HG03558 (cell line): ENCODE data around the gene MYO5B.

Source experiments
- ATAC-seq: cut with Tn5 transposase; IDR thresholded peaks from one replicate; pipeline ENCODE4 v1.9.1; 2021; ENCODE audit warnings: moderate number of reproducible peaks; ENCODE audit not compliant: unreplicated experiment; ENCODE audit errors: extremely low read depth

The MYO5B gene

DNA sequence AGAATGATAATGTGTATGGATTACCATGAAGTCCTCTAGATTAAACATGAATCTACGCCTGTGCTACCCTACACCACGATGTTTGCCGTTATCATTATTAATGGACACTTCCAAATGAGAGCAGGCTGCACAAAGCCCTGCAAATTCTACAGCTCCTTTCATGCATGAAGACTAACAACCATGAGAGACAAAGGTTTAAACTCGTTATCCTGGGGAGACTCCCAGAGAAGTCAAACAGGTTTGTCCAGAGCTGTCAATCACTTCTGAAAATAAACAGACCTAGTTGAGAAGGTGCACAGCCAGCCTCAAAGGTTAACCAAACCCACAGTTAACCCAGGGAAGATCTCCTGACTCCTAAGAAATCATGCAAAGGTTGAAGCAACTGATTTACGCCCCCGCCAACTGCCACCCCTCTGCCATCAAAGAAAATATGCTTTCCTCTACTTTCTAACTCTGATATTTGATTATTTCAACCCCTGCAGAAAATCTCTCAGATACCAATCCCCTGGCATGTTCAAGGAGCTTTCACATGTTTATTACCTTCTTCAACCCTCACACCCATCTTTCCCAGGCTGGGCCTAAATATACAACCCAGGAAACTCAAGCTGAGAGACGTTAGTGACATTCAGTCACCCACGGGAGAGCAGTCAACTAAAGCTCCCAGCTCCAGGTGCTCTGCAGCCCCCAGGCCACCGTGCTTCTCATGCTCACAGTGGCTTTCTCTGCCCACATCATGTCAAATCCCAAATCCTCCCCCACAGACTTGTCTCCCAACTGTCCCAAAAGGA, 35.9 kb downstream of the MYO5B start:
- ATAC-seq = no peak

DNA sequence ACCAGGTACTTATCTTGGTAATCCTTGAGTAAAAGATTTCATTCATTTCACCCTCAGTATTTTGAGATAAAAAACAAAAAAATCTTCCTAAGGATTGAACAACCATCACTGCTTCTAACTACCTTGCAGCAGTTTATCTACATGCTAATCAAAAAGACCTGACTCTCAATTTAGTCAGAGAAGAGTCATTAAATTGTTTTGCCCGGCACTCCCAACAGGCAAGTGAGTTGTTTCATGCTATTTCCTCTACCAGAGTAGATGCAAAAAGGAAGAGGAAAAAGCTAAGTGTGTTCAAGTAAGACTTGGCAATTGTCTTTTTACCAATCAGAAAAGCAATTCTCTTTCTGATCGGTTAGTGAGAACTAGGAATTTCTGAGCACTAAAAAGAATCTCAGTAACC, 39.5 kb downstream of the MYO5B start:
- no peak for ATAC-seq

DNA sequence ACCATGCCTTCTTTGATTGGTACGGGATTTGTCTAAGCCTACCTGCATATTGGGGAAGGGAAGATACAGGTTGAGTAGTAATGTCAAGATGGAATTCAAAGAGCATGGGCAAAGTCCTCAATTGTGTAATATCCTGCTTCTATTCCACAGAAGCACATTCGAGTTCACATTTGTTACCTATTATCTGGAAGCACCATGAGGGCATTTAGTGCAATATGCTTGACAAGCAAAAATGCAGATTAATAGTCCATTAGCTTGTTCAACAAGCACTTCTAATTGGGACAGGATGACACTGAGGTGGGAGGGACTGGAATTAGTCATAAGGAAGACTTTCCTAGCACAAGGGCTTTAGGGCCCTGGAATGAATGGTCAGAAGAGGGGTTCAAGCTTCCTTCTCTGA, 40.5 kb downstream of the MYO5B start:
- ATAC-seq = no peak

DNA sequence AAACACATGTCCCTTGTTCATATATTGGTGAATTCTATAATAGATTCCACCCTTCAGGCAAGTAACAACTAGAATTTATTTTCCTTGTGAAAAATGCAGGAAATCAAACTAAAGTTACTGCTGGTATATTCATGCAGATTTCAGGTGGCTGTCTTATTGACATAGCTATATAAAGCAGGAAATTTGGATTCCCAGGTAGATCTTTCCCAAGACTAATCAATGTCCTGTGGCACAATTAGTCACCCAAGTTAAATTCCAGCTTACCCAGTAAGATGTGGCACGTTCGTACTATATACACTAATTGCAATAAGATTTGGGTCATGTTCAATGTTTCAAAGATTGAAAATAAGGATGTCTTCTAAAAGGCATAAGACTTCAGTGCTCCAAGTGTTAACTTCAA, 42.0 kb downstream of the MYO5B start:
- ATAC-seq = no peak

DNA sequence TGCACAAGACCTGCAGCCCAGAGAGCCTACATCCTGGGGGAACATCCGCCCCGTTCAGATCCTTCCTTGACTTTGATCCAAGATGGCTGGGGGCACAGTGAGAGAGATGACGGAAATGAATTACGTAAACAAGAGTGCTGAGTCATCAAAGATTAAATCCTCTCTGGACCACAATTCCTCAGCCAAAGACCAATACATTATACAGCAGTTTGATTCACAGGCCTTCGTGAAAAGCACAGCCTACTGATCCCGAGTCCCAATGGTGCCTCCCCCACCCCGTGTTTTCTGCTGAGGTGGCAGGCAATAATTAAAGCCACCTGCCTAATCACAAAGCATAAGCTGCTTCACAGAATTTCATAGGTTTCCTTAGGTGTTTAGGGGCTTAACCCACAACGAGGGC, 43.0 kb downstream of the MYO5B start:
- no peak for ATAC-seq

DNA sequence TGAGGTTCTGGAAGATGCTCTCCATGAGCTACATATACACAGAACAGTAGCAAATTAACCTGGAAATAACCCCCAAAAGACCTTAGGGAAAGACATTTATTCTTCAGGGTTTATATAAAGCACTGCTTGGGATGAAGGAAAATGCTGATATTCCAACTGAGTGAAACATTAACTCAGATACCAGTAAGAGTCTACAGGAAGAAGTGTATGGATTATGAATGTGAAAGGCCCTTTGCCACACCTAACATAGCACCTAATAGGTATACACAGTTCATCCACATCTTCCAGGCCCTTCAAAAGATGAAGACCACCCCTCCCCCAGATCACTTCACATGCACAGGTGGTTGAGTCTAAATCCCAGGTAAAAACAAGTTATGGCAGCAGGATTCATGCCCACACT, 50.4 kb downstream of the MYO5B start:
- ATAC-seq = no peak

DNA sequence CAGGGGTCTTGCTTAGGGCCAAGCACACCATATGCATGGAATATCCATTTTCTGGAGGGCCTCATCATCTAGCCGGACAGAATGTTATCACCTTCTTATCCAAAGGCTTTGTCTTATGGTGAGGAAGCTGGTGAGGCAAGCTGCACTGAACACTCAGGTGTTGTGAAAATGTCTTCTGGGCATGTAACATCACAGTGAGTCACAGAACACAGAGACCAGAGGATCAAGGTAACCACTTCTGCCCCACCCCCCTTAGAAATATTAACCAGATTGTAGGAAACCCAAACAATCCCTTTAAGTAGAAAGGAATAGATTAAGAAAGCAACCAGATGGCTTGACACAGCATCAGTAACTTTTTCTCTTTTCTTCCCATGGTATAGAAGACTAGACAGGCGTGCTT, 51.1 kb downstream of the MYO5B start:
- no peak for ATAC-seq

DNA sequence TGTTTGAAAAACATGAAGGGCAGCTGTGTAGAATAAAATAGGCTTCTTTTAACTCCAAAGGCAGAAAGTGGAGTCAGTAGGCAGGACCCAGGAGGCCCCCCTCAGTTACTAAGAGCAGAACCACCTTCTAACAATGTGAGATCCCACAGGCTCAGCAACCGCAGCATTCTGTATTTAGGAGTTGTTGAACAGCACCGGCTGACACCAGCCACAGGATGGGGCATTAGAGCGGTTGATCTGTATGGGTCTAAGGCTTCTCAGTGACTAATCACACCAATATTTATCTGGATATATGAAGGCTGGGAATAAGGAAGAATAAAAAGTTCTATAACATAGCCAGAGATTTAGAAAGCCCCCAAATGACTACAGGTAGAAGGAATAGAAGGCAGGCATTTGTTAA, 51.7 kb downstream of the MYO5B start:
- no peak for ATAC-seq

DNA sequence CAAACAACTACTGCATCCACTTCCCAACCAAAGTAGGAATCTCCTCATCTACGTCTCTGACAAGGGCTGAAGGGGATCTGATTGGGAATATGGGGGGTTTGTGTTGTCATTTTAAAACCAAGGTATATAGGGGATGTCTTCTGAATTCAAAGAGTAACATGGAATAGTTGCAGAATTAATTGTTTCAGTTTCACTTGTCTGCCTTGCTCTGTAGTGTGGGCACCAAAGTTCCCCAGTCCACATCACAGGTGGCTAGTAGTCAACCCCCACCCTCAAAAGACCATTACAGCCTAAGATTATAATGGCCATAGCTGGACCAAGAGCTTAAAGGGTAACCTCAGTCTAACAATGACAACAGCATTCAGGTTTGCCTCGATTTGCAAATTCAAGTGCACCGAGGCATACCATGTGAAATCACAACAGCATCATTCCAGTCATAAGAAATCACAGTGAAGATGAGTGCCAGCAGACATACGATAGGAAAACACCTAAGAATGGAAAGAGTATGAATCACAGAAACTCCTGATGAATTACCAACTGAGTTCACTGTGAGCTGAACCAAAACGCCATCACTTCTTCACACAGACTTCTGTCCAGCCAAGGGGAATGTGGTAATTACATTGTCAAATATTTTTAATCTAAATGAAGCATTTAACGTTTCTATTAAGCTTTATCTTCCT, 52.4 kb downstream of the MYO5B start:
- no peak for ATAC-seq

DNA sequence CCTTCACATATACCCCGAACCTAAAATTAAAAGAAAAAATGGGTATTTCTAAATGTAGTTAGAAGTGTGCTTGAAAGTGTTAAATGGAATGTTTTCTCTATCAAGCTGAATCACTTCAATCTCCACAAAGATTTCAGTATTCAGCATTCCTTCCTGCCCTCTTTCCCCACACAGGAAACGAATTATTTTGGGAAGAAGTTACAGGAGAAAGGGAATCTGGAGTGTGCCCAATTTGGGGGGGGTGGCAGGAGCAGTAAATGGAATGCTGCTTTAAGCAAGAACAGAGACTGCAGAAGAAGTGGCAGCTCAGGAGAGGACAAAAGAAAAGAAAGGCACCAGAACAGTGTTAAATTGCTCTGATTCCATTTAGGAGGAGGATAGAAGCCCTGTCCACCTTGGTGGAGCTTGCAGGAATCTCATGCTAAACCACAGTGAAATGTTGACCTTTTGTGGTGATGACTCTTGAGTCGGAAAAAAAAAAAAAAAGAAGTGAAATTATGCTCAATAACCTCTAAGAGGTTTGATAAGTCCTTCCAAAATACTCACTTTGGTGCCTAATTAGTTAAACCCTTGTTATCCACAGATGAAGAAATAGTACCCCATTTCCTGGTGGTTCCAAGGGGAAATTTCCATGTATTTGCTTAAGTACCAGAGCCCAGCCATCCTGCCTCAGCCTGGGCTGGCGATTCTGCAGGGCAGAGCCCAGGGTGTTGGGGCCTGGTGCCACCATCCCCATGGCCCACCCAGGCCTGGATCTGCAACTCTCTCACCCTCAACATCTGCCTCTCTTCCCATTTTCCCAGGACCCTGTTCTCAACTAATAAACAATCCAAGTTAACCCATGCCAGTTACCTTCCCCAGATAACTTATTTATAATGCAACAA, 56.5 kb downstream of the MYO5B start:
- ATAC-seq = no peak

DNA sequence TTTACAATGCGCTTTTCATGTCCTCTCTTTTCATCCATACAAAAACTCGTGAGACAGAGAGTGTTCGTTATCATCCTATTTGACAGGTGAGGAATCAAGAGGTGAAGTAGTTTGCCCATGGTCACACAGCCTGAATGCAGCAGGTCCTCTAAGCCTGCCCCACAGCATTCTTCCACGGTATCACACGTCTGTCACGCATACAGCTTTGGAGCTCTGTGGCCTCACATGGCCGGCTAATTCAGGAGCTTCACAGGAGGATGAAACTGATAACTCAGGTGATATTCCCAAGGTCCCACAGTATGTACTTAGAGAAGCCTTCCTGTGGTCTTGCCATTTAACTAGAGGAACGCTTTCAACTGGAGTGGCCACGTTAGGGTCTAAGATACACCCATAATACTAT, 59.0 kb downstream of the MYO5B start:
- no peak for ATAC-seq

DNA sequence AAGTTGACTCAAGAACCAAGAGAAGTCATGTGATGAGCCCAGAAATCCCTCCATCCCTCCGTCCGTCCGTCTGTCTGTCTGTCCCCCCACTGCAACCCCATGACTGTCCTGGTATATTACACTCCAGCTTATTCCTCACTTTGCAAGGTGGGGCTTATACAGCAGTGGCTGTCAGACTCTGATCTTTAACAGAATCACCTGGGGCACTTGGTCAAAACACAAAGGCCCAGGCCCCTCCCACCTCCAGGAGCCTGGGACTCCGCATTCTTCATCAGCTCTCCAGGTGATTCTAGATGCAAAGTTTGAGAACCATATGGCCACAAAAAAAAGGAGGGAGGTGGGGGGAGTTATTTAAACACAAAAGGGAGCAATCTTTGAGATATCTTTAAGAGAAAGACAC, 61.4 kb downstream of the MYO5B start:
- ATAC-seq = no peak

DNA sequence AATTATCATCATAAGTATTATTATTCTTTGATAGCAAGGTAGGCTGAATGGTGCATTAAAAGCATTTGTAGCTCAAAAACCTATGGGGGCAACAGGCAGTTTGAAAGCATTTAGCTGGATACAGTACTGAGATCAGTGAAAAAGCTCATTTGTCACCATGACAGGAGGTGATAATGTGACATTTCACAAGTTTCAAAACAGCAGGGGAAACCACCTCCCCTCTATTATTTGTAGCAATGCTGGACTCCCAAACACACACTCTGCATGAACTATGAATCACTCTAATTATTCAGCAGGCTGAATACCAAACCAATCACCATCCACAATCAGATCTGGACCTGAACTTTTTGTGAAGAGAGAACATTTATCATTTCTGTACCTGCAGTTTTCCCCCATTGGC, 63.4 kb downstream of the MYO5B start:
- ATAC-seq = no peak

DNA sequence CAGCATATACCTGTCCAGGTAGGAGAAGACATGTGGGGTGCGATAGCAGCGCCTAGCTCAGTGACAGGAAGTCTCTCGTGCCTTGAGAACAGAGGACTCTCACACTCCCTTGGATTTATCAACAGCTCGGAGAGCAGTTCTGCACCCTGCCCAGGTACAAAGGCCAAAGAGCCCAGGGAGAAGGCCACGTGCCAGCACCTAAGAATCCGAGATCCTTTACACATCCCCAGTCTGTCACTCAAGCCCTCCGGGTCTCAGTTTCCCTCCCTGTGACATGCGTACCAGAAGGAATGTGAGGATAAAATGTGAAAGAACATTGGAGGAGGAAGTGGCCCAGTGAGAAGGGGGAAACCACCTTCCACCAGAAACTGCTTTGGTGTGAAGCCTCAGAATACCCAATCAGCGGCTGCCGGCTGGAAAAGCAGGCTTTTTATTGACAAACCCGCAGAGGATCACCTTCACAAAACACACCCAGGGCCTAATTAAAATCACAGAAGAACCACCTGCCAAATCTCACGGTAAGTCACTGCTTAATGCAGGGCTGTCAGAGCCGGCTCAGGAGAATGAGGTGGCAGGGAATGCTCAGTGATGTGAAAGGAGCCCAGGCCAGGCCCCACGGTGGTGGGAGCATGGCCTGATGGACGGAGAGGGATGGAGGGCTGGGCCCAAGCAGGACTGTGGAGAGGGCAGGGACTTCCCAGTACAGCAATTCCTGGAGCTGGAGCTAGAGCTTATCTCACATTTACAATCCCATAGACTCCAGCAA, 66.3 kb downstream of the MYO5B start:
- no peak for ATAC-seq

DNA sequence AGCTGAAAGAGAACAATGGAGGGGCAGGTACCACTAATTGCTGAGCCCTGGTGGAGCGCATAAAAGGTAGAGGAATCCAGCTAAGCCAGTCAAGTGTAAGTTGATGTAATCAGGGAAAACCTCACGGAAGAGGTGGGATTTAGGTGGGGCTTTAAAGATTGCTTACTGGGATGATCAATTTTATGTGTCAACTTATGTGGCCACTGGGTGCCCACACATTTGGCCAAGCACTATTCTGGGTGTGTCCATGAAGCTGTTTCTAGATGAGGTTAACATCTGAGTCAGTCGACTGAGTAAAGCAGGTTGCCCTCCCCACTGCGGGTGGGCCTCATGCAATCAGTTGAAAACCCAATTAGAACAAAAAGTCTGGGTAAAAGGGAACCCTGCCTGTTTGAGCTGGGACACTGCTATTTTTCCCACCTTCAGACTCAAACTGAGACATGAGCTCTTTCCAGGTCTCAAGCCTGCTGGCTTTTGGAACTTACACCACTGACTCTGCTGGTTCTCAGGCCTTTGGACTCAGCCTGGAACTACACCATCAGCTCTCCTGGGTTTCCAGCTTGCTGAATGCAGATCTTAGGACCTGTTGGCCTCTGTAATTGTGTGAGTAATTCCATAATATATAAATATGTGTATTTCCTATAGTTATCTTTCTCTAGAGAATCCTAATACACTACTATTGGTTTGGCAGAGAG, 67.3 kb downstream of the MYO5B start:
- ATAC-seq = no peak

DNA sequence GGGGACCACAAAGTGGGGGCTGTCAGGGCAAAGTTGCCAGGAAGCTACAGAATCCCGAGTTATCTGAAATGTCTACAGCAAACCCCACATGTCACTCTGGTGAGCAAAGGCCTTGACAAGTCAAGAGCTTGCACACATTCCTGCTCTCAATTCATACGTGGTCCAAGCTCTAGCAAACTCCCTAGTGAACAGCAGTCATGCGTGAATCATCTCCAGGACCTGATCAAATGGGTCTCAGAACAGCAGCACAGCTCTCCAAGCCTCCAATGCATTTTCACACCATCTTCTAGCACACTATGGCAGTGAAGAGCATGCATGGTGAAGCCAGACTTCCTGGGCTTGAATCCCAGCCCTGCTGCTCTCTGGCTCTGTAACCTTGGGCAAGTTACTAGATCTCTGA, 68.5 kb downstream of the MYO5B start:
- no peak for ATAC-seq

DNA sequence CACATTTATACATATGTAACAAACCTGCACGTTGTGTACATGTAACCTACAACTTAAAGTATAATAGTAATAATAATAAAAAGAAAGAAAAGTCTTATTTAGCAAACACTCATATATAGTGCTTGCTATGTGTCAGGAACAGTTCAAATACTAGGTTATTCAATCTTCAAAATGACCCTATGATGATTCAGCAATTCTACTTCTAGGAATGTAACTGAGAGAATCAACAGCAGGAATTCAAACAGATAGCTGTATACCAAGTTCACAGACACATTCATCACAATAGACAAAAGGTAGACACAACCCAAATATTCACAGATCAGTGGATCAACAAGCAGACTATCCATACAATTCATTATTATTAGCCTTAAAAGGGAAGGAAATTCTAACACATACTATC, 69.5 kb downstream of the MYO5B start:
- no peak for ATAC-seq

DNA sequence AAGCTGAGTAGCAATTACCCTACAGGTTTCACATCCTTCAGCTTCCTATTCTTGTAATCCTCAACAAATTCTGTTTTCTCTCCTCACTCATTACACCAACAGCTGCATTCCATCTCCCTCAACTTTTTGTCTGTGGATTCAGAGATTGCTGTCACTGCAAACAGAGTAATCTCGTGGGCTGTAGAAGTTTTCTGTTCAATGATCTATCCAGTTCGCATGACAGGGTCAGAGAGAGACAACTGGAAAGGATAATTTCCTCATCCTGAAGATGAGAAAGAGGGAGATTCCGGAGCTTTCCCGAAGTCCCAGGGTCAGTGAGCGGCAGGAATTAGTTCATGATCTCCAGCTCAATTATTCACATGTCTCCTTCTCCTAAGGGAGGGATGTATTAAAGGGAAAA, 75.7 kb downstream of the MYO5B start:
- ATAC-seq = no peak

DNA sequence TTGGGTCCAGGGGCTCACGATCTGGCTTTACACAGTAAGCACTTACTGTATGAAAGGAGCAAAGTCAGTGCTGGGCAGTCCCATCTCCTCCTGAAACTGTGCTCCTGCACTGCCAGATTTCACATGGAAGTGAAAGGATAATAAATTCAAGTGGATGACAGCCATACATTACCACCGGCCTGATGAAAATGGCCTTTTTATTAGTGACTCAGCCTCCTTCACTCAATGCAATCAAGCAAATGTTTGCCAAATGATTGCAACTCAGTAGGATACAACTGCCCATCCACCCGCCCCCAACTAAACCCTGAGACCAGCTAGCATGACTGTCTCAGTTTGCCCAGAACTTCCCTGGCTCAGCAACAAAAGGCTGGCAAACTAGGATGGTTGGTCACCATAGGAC, 77.1 kb downstream of the MYO5B start:
- no peak for ATAC-seq

DNA sequence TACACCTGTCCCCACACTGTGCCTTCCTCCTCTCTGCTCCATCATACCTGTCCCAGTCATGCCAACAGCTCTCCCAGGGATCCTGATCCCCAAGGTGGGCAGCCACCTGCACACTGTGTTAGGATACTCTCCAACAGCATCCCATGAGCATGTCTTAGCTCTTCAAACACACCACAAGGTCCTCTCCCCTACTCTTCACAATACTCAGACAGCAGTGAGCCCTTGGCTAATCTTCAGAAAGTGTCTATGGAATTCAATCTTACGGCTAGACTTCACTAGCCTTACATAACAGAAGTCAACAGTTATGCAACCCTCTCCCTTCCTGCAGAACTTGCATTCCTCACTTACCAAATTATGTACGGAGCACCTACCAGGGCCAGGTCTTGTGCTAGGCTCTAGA, 79.9 kb downstream of the MYO5B start:
- ATAC-seq = no peak
